ENCODE results near the gene NRXN2.

- TF ChIP-seq CTCF (IDR thresholded peaks at IDR 0.05) (no peak), POLR2A (IDR thresholded peaks at IDR 0.05) (no peak)
Observed at GRCh38 chr11:64762674-64763525, 39.9 kb upstream of the NRXN2 start.
